Activated CD8-positive, alpha-beta memory T cell treated with anti-CD3 and anti-CD28 coated beads for 48 hours (primary cell): Measurements from ENCODE around the gene EZH1.
A peak's percentile ranks its signal among the peaks of the same experiment; 100 is the strongest.
"Not testable (repeated sequence)": the region's sequence is repeated elsewhere in the genome, so short reads cannot be mapped to it uniquely, and the experiment has no call there.

Source experiments
- DNase-seq, 3 experiments: peaks; one replicate each; pipeline ENCODE4 v3.0.0-alpha.2; 2020; ENCODE audit warnings: low read depth in 2 of 3, low spot score in 2 of 3

The EZH1 gene

GRCh38 chr17:42670789-42671657, 73.8 kb downstream of the EZH1 start:
- DNase-seq, result no peak

- no peak for DNase-seq
Measured at GRCh38 chr17:42669977-42670788, 74.7 kb downstream of the EZH1 start.

GRCh38 chr17:42669705-42669976, 75.2 kb downstream of the EZH1 start:
- DNase-seq, result no peak

- DNase-seq, result no peak
Measured at GRCh38 chr17:42667088-42667951, 77.5 kb downstream of the EZH1 start.

GRCh38 chr17:42666126-42666525, 78.7 kb downstream of the EZH1 start:
- DNase-seq, result not testable (repeated sequence)

- DNase-seq, result no peak
Measured at GRCh38 chr17:42665581-42666001, 79.2 kb downstream of the EZH1 start.

- no peak for DNase-seq
Measured at GRCh38 chr17:42660692-42661345, 84.0 kb downstream of the EZH1 start.

GRCh38 chr17:42659932-42660274, 84.9 kb downstream of the EZH1 start:
- DNase-seq, result not testable (repeated sequence)

GRCh38 chr17:42659079-42659931, 85.5 kb downstream of the EZH1 start, which contains the start of gene TUBG2:
TSS of gene TUBG2 (plus strand) at chr17:42659284. CDS start at chr17:42659504, 220 bp downstream.
- DNase-seq, result peak in 1 of 3 experiments; percentile 66

GRCh38 chr17:42657824-42658588, 86.8 kb downstream of the EZH1 start:
- no peak for DNase-seq

- DNase-seq, result no peak
Measured at GRCh38 chr17:42655528-42655927, 89.3 kb downstream of the EZH1 start.

GRCh38 chr17:42653179-42654124, 91.4 kb downstream of the EZH1 start:
- no peak for DNase-seq

GRCh38 chr17:42651392-42651791, 93.4 kb downstream of the EZH1 start:
- no peak for DNase-seq
